GM23338 (cell line): ENCODE results near the gene SSTR5. TPM values are rescaled to one million over a fixed set of nuclear protein-coding genes. Genes with fewer than 3 reads are reported as not detected.
"Not testable (repeated sequence)": the region's sequence is repeated elsewhere in the genome, so short reads cannot be mapped to it uniquely, and the experiment has no call there.

Experiments
- ATAC-seq: fragments of 200-7000 bp; cut with Tn5 transposase; 3 replicates; pipeline ENCODE4 v1.9.1; 2020
- DNase-seq: peaks from one replicate; pipeline ENCODE4 v3.0.0-alpha.2; 2015; ENCODE audit warnings: low spot score
- H2AFZ ChIP-seq: fragments of 200-600 bp; sonication (generic); 2 replicates; pipeline ENCODE4 v1.8.0; 2016; ENCODE audit warnings: antibody characterized with exemption, mild to moderate bottlenecking, moderate library complexity
- H3F3A ChIP-seq: fragments of 200-600 bp; sonication (generic); replicated peaks from 2 replicates; pipeline ENCODE4 v1.8.0; 2017; ENCODE audit warnings: antibody characterized with exemption, mixed run types, low read depth
- H3K27ac ChIP-seq: fragments of 200-600 bp; sonication (generic); 2 replicates; pipeline ENCODE4 v1.6.1; 2016; ENCODE audit warnings: low read depth
- H3K27me3 ChIP-seq: fragments of 200-600 bp; sonication (generic); 2 replicates; pipeline ENCODE4 v1.8.0; 2016; ENCODE audit warnings: mild to moderate bottlenecking, mixed run types, moderate library complexity; ENCODE audit not compliant: insufficient read depth
- H3K36me3 ChIP-seq: fragments of 200-600 bp; sonication (generic); 2 replicates; pipeline ENCODE4 v1.8.0; 2016; ENCODE audit warnings: mild to moderate bottlenecking; ENCODE audit not compliant: insufficient read depth
- H3K4me1 ChIP-seq: fragments of 200-600 bp; sonication (generic); 2 replicates; pipeline ENCODE4 v1.8.0; 2016; ENCODE audit warnings: mild to moderate bottlenecking, moderate library complexity; ENCODE audit not compliant: insufficient read depth
- H3K4me2 ChIP-seq: fragments of 200-600 bp; sonication (generic); 2 replicates; pipeline ENCODE4 v1.7.1; 2017; ENCODE audit warnings: mixed run types
- H3K4me3 ChIP-seq: fragments of 200-600 bp; sonication (generic); 2 replicates; pipeline ENCODE4 v1.6.1; 2016; ENCODE audit warnings: mixed run types
- H3K79me2 ChIP-seq: fragments of 200-600 bp; sonication (generic); replicated peaks from 2 replicates; pipeline ENCODE4 v1.8.0; 2017; ENCODE audit warnings: mild to moderate bottlenecking; ENCODE audit not compliant: insufficient read depth
- H3K9me2 ChIP-seq: fragments of 200-600 bp; sonication (generic); 2 replicates; pipeline ENCODE4 v1.8.0; 2017; ENCODE audit not compliant: insufficient read depth
- H4K20me1 ChIP-seq: fragments of 200-600 bp; sonication (generic); replicated peaks from 2 replicates; pipeline ENCODE4 v1.8.0; 2017; ENCODE audit warnings: mild to moderate bottlenecking; ENCODE audit not compliant: insufficient read depth
- H3K27ac Mint-ChIP-seq: 2 replicates; pipeline ENCODE4 v1.8.0; 2020; ENCODE audit warnings: inconsistent platforms, mild to moderate bottlenecking, moderate library complexity, mixed read lengths
- H3K27me3 Mint-ChIP-seq: 3 replicates; pipeline ENCODE4 v1.8.0; 2022; ENCODE audit warnings: low read depth, mild to moderate bottlenecking, moderate library complexity, mixed read lengths, inconsistent platforms; ENCODE audit not compliant: insufficient read depth, poor library complexity
- H3K36me3 Mint-ChIP-seq: 3 replicates; pipeline ENCODE4 v1.8.0; 2021; ENCODE audit warnings: low read depth, mild to moderate bottlenecking, inconsistent platforms, moderate library complexity, mixed read lengths
- H3K4me1 Mint-ChIP-seq: 3 replicates; pipeline ENCODE4 v1.8.0; 2020; ENCODE audit warnings: mild to moderate bottlenecking, inconsistent platforms, mixed read lengths
- H3K4me3 Mint-ChIP-seq: 3 replicates; pipeline ENCODE4 v1.8.0; 2021; ENCODE audit warnings: moderate library complexity, mild to moderate bottlenecking, inconsistent platforms, mixed read lengths
- H3K9me3 Mint-ChIP-seq: 3 replicates; pipeline ENCODE4 v1.8.0; 2020; ENCODE audit warnings: moderate library complexity, mild to moderate bottlenecking, inconsistent platforms, mixed read lengths
- CREB1 ChIP-seq: fragments of 250-450 bp; sonication (Bioruptor Pico); IDR thresholded peaks from 2 replicates; pipeline ENCODE4 v1.5.0; 2020; ENCODE audit warnings: low read depth, mild to moderate bottlenecking, moderate library complexity
- EZH2 ChIP-seq: fragments of 200-600 bp; sonication (generic); IDR thresholded peaks from one replicate; pipeline ENCODE4 v1.8.0; 2017; ENCODE audit warnings: antibody characterized with exemption, mild to moderate bottlenecking, low read depth; ENCODE audit not compliant: unreplicated experiment
- EZH2phosphoT487 ChIP-seq: fragments of 200-600 bp; sonication (generic); IDR thresholded peaks from one replicate; pipeline ENCODE4 v1.8.1; 2018; ENCODE audit warnings: antibody characterized with exemption; ENCODE audit not compliant: unreplicated experiment
- JUNB ChIP-seq: IDR thresholded peaks from one replicate; pipeline ENCODE4 v1.6.1; 2016; ENCODE audit warnings: antibody characterized with exemption; ENCODE audit not compliant: unreplicated experiment
- NANOG ChIP-seq: IDR thresholded peaks from 2 replicates; pipeline ENCODE4 v1.6.1; 2016; ENCODE audit warnings: antibody characterized with exemption, borderline replicate concordance
- POLR2AphosphoS5 ChIP-seq: IDR thresholded peaks from 2 replicates; pipeline ENCODE4 v1.6.1; 2016; ENCODE audit warnings: antibody characterized with exemption, low read depth
- STAT1 ChIP-seq: IDR thresholded peaks from one replicate; pipeline ENCODE4 v1.6.1; 2016; ENCODE audit warnings: antibody characterized with exemption; ENCODE audit not compliant: unreplicated experiment
- ZNF114 ChIP-seq: fragments of 250-450 bp; sonication (Bioruptor Pico); IDR thresholded peaks from 2 replicates; pipeline ENCODE4 v1.5.0; 2020; ENCODE audit warnings: mild to moderate bottlenecking, moderate library complexity
- ZNF331 ChIP-seq: fragments of 250-450 bp; sonication (Bioruptor Pico); IDR thresholded peaks from 2 replicates; pipeline ENCODE4 v1.5.0; 2020; ENCODE audit warnings: low read depth, mild to moderate bottlenecking, moderate library complexity
- polyA plus RNA-seq: library from polyadenylated mRNA; unstranded; fragments of >200 nt; fragmentation: Nextera tagmentation; extraction: Ambion mirVana; gene quantifications from 2 replicates; pipeline ENCODE4 v1.2.1, GENCODE V29; 2016
- total RNA-seq: library from RNA; depleted of rRNA; stranded (reverse); fragments of >200 nt; shearing (Covaris generic); gene quantifications from 2 replicates; pipeline ENCODE4 v1.2.3, GENCODE V29; 2014
- TF ChIP-seq, protein P1 (sequence below), 2 experiments: fragments of 200-600 bp in 1 of 2; sonication (generic) in 1 of 2; conservative IDR thresholded peaks; 2 replicates each; pipeline versions ENCODE4 v1.5.1 to v1.6.1; 2016 to 2017; ENCODE audit warnings: antibody characterized with exemption in 2 of 2, low read depth in 2 of 2, mild to moderate bottlenecking in 2 of 2, moderate library complexity in 1 of 2
- TF ChIP-seq, protein P2 (sequence below): IDR thresholded peaks from 2 replicates; pipeline ENCODE4 v1.6.1; 2016; ENCODE audit warnings: antibody characterized with exemption
- TF ChIP-seq, protein P3 (sequence below): IDR thresholded peaks from one replicate; pipeline ENCODE4 v1.6.1; 2018; ENCODE audit warnings: antibody characterized with exemption; ENCODE audit not compliant: unreplicated experiment

The SSTR5 gene
- total and polyA plus RNA-seq, 2 experiments from 2014 or later = 0.60 to 1.0 TPM

DNA sequence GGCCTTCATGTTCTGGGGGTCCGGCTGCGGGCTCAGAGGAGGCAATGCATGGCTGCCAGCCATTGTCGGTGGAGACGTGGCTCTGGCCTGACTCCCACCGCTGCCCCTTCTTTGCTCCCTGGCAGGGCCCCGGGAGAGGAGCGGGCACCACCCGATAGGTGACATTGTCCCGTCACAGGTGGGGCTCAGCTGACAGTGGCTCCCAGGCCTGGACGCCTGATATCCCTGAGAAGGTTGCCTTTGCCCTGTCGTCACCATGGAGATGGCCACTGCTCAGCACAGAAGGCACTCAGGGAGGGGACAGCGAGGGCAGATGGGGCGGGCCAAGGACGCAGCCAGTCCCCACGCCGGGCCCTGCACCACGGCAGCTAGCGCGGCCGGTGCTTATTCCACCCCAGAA lies 48.4 kb upstream of the SSTR5 start (continued):
- TF ChIP-seq, protein P1, sequence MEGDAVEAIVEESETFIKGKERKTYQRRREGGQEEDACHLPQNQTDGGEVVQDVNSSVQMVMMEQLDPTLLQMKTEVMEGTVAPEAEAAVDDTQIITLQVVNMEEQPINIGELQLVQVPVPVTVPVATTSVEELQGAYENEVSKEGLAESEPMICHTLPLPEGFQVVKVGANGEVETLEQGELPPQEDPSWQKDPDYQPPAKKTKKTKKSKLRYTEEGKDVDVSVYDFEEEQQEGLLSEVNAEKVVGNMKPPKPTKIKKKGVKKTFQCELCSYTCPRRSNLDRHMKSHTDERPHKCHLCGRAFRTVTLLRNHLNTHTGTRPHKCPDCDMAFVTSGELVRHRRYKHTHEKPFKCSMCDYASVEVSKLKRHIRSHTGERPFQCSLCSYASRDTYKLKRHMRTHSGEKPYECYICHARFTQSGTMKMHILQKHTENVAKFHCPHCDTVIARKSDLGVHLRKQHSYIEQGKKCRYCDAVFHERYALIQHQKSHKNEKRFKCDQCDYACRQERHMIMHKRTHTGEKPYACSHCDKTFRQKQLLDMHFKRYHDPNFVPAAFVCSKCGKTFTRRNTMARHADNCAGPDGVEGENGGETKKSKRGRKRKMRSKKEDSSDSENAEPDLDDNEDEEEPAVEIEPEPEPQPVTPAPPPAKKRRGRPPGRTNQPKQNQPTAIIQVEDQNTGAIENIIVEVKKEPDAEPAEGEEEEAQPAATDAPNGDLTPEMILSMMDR (conservative IDR thresholded peaks at IDR 0.05; ENCODE audit: low read depth in 2 of 2) = no peak
- TF ChIP-seq EZH2phosphoT487 (no peak), EZH2 (no peak), JUNB (no peak), ZNF331 (no peak)

DNA sequence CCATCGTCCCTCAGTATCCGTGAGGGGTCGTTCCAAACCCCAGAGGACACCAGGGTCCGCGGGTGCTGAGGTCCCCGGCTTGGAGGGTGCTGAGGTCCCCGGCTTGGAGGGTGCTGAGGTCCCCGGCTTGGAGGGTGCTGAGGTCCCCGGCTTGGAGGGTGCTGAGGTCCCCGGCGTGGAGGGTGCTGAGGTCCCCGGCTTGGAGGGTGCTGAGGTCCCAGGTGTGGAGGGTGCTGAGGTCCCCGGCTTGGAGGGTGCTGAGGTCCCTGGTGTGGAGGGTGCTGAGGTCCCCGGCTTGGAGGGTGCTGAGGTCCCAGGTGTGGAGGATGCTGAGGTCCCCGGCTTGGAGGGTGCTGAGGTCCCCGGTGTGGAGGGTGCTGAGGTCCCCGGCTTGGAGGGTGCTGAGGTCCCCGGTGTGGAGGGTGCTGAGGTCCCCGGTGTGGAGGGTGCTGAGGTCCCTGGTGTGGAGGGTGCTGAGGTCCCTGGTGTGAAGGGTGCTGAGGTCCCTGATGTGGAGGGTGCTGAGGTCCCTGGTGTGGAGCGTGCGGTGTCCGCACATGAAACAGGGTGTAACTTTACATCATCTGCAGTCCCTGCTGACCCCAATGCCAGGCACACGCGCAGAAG lies 47.3 kb upstream of the SSTR5 start:
- H4K20me1 ChIP-seq, H3K4me1 ChIP-seq, H3K27me3 Mint-ChIP-seq, H3K36me3 ChIP-seq, H3K4me2 ChIP-seq, H3K27ac Mint-ChIP-seq, ATAC-seq, H3K9me3 Mint-ChIP-seq, H3K79me2 ChIP-seq, DNase-seq, H2AFZ ChIP-seq, H3F3A ChIP-seq, H3K27me3 ChIP-seq, H3K4me3 ChIP-seq, H3K9me2 ChIP-seq, H3K4me1 Mint-ChIP-seq, H3K36me3 Mint-ChIP-seq, H3K4me3 Mint-ChIP-seq, H3K27ac ChIP-seq: not testable (repeated sequence)

DNA sequence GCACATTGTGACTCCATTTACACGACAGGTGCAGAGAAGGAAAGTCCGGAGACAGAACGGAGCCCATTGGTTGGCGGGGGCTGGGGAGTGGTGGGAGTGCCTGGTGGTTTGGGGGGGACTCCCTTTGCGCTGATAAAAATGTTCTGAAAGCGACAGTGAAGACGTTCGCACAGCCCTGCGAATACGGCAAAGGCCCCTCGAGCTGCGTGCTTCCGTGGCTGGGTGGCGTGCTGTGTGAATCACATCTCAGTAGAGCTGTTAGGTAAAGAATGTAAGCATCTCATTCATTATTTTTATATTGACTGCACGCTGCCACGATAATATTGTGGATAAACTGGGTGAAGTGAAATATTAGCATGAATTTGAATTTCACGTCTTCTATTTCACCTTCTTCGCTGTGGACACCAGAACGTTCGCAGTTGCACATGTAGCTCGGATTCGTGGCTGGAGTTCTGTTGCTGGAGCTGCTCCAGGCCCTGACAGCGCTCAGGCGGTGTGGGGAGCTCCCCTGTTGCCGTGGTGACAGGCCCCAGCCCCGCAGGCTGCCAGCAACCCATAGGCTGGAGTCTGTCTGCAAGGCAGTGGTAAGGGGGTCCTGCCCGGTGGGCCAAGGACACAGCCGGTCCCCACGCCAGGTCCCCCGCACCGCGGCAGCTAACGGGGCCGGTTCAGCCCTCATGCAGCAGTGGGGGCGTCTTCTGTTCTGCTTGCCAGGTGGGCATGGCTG lies 46.3 kb upstream of the SSTR5 start:
- Mint-ChIP-seq H3K27me3 (peaks cover 7% of the 10 kb centered on the region), H3K4me3 (no peak overlapping the region), H3K9me3 (no peaks in the 10 kb centered on the region), H3K4me1 (no peaks in the 10 kb centered on the region), H3K27ac (peak overlapping the region; percentile 67), H3K36me3 (no peaks in the 10 kb centered on the region)
- Histone ChIP-seq H4K20me1 (no peaks in the 10 kb centered on the region), H3K36me3 (no peaks in the 10 kb centered on the region), H3F3A (no peaks in the 10 kb centered on the region), H3K4me1 (no peaks in the 10 kb centered on the region), H3K9me2 (no peaks in the 10 kb centered on the region), H2AFZ (no peak overlapping the region), H3K27me3 (no peaks in the 10 kb centered on the region), H3K4me3 (no peak overlapping the region), H3K27ac (no peak overlapping the region), H3K79me2 (no peaks in the 10 kb centered on the region), H3K4me2 (no peak overlapping the region)
- ATAC-seq = peak; percentile 19
- no peak for DNase-seq
- no peak for TF ChIP-seq POLR2AphosphoS5
- TF ChIP-seq JUNB = no peak
- TF ChIP-seq NANOG = no peak
- no peak for TF ChIP-seq STAT1
- TF ChIP-seq ZNF114 = no peak
- no peak for TF ChIP-seq CREB1 (CRISPR knock-in tag)
- TF ChIP-seq, protein P2, sequence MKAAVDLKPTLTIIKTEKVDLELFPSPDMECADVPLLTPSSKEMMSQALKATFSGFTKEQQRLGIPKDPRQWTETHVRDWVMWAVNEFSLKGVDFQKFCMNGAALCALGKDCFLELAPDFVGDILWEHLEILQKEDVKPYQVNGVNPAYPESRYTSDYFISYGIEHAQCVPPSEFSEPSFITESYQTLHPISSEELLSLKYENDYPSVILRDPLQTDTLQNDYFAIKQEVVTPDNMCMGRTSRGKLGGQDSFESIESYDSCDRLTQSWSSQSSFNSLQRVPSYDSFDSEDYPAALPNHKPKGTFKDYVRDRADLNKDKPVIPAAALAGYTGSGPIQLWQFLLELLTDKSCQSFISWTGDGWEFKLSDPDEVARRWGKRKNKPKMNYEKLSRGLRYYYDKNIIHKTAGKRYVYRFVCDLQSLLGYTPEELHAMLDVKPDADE = no peak
- TF ChIP-seq, protein P3, sequence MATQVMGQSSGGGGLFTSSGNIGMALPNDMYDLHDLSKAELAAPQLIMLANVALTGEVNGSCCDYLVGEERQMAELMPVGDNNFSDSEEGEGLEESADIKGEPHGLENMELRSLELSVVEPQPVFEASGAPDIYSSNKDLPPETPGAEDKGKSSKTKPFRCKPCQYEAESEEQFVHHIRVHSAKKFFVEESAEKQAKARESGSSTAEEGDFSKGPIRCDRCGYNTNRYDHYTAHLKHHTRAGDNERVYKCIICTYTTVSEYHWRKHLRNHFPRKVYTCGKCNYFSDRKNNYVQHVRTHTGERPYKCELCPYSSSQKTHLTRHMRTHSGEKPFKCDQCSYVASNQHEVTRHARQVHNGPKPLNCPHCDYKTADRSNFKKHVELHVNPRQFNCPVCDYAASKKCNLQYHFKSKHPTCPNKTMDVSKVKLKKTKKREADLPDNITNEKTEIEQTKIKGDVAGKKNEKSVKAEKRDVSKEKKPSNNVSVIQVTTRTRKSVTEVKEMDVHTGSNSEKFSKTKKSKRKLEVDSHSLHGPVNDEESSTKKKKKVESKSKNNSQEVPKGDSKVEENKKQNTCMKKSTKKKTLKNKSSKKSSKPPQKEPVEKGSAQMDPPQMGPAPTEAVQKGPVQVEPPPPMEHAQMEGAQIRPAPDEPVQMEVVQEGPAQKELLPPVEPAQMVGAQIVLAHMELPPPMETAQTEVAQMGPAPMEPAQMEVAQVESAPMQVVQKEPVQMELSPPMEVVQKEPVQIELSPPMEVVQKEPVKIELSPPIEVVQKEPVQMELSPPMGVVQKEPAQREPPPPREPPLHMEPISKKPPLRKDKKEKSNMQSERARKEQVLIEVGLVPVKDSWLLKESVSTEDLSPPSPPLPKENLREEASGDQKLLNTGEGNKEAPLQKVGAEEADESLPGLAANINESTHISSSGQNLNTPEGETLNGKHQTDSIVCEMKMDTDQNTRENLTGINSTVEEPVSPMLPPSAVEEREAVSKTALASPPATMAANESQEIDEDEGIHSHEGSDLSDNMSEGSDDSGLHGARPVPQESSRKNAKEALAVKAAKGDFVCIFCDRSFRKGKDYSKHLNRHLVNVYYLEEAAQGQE = no peak
- TF ChIP-seq EZH2phosphoT487 = no peak
